GM12874 (cell line): ENCODE results near the gene MGAT5B.

Source experiments
- CTCF ChIP-seq: IDR thresholded peaks from 2 replicates; pipeline ENCODE4 v1.5.1; 2011; ENCODE audit warnings: low read depth, mild to moderate bottlenecking, control low read depth, low read length, moderate library complexity; ENCODE audit not compliant: insufficient read depth

The MGAT5B gene

DNA sequence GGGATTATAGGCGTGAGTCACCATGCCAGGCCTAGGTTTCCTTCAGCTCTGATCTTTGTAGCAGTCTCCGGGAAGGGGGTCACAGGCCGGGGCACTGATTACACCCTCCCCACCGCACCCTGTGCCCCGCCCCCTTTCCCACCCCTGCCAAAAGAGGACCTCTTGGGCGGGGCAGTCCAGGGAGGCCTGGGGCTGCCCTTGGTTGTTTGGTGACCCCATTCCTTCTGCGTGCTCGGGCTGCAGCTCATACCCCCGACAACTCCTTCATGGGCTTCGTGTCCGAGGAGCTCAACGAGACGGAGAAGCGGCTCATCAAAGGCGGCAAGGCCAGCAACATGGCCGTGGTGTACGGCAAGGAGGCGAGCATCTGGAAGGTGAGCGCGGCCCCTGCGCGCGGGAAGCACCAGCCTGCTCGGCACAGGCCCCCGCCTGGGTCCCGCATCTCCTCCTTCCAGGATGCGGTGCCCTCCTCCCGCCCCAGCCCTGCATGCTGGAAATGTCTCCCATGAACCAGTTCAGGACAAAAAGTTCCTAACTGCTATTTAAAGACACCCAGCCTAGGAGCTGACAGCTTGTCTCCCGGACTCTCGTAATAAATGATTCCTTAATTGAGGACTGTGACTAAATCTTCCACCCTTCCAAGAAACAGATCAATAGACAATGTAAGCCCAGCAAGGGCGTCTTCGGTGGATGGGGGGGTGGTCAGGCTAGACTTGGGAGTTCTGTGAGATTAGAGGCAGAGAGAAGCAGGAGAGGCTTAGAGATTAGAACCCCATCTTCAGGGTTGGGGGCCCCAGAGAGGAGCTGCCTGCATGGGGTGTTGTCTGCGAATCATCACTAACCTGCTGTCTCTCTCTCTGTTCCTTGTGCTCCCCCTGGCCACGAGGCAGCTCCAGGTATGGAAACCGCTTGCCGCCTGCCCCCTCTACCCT, 64.5 kb downstream of the MGAT5B start:
- no peak for TF ChIP-seq CTCF

- TF ChIP-seq CTCF: no peak
These were observed 66.5 kb downstream of the MGAT5B start for GRCh38 chr17:76934561-76935320.

DNA sequence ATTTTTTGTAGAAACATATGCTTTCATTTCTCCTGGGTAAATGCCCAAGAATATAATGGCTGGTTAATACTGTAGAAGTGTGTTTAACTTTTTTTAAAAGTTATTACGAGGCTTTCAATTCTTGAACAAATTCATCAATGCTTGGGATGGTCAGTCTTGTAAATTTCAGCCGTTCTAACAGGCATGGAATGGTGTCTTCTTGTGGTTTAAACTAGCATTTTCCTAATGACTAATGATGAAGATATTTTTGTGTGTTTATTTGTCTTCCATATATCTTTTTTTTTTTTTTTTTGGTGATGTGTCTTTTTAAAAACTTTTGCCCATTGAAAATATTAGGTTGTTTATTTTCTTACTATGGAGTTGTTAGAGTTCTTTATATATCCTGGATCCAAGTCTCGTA, 67.1 kb downstream of the MGAT5B start:
- TF ChIP-seq CTCF: no peak

DNA sequence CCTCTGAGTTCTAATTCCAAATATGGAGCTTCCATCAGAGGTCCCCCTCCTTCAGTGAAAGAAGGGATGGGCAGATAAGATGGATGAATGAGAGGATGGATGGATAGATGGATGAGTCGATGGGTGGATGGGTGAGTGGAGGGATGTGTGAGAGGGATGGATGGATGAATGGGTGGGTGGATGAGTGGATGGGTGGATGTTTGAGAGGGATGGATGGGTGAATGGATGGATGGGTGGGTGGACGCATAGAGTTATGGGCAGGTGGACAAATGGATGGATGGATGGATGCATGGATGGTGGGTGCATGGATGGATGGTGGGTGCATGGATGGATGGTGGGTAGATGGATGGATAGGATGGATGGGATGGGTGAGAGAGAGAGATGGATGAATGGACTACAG, 69.0 kb downstream of the MGAT5B start:
- TF ChIP-seq CTCF: no peak

- TF ChIP-seq CTCF: no peak
These were observed 69.8 kb downstream of the MGAT5B start for GRCh38 chr17:76938009-76938408.

DNA sequence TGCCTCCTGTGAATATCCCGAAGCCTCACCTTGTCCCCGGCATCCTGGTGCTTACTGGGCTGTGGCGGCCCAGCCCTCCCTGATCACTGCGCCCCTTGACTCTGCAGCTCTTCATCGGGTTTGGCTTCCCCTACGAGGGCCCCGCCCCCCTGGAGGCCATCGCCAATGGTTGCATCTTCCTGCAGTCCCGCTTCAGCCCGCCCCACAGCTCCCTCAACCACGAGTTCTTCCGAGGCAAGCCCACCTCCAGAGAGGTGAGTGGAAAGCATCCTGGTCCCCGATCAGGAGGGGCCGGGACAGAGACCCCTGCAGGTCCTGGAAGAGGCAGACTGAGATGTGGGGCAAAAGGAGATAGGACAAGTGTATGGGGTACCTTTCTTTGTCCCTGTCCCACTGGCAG, 72.1 kb downstream of the MGAT5B start:
- TF ChIP-seq CTCF: no peak

DNA sequence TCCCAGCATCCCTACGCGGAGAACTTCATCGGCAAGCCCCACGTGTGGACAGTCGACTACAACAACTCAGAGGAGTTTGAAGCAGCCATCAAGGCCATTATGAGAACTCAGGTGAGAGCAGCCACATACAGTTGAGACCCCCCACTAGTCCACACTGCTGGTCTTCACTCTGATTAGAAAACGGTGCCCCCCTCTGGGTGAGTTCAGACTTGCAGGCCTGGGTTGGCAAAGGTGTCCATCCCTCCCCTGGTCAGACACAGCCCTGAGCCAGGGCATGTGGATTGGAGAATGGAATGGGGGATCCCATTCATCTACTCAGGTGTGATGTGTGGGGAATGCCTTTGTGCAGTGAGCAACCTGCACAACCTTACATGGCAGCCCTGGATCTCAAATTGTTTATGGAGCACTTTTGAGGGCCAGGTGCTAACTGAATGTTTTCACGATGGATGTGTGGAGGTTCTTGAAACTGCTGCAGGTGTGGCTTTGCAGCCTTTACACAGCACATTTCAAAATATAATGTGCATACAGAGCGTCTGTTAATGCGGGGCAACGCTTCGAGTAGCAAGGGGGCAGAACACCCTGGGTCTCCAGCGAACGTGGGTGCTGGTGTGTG, 72.6 kb downstream of the MGAT5B start:
- 0 out of 2 replicates have a peak, but pooled peaks have one; percentile 15 for TF ChIP-seq CTCF
